Effector memory CD4-positive, alpha-beta T cell (primary cell): Measurements from ENCODE around the gene NIFK.
A peak's percentile ranks its signal among the peaks of the same experiment; 100 is the strongest.

ENCODE experiments used
- DNase-seq, 3 donors: peaks; one replicate each; pipeline ENCODE4 v3.0.0-alpha.2; 2020
- H3K27ac ChIP-seq: 2 replicates; pipeline ENCODE4 v1.7.0; 2013; ENCODE audit warnings: mild to moderate bottlenecking, low read length, moderate library complexity; ENCODE audit not compliant: insufficient read depth, poor library complexity, severe bottlenecking
- H3K27me3 ChIP-seq: replicated peaks from 2 replicates; pipeline ENCODE4 v1.7.0; 2013; ENCODE audit warnings: mild to moderate bottlenecking, low read length; ENCODE audit not compliant: insufficient read depth, control insufficient read depth, poor library complexity, severe bottlenecking
- H3K36me3 ChIP-seq: 2 replicates; pipeline ENCODE4 v1.7.0; 2013; ENCODE audit warnings: mild to moderate bottlenecking, low read length, moderate library complexity; ENCODE audit not compliant: control insufficient read depth, insufficient read depth
- H3K4me1 ChIP-seq: 2 replicates; pipeline ENCODE4 v1.7.0; 2013; ENCODE audit warnings: low read length, mild to moderate bottlenecking; ENCODE audit not compliant: control insufficient read depth, insufficient read depth, poor library complexity, severe bottlenecking
- H3K4me3 ChIP-seq: 2 replicates; pipeline ENCODE4 v1.7.0; 2013; ENCODE audit warnings: low read length, low read depth, mild to moderate bottlenecking; ENCODE audit not compliant: insufficient read depth, poor library complexity, severe bottlenecking
- H3K9me3 ChIP-seq: 2 replicates; pipeline ENCODE4 v1.7.0; 2013; ENCODE audit warnings: mild to moderate bottlenecking, low read length, moderate library complexity; ENCODE audit not compliant: control insufficient read depth

NIFK gene

GRCh38 chr2:121766624-121767023 is 29.9 kb upstream of the NIFK start:
- no peaks in the 10 kb centered on the region for H3K9me3 ChIP-seq
- peaks cover 56% of the 10 kb centered on the region for H3K36me3 ChIP-seq
- no peaks in the 10 kb centered on the region for H3K4me1 ChIP-seq
- no peak overlapping the region for H3K4me3 ChIP-seq
- no peaks in the 10 kb centered on the region for H3K27me3 ChIP-seq
- no peak overlapping the region for H3K27ac ChIP-seq
- no peak for DNase-seq

GRCh38 chr2:121764681-121765228 is 28.1 kb upstream of the NIFK start:
- Histone ChIP-seq H3K36me3 (peaks cover 71% of the 10 kb centered on the region), H3K4me1 (no peaks in the 10 kb centered on the region), H3K27ac (no peak overlapping the region), H3K9me3 (no peaks in the 10 kb centered on the region), H3K27me3 (no peaks in the 10 kb centered on the region), H3K4me3 (no peak overlapping the region)
- no peak for DNase-seq

GRCh38 chr2:121755237-121756111 is 18.8 kb upstream of the NIFK start, which contains the start of gene TSN:
Gene TSN, plus strand, starts transcription at chr2:121755651. Its CDS starts 129 bp downstream, at chr2:121755780.
- Histone ChIP-seq H3K4me1 (peaks cover 6% of the 10 kb centered on the region), H3K27ac (peak within 1 kb of the TSS; percentile 72), H3K9me3 (no peaks in the 10 kb centered on the region), H3K36me3 (peaks cover 8% of the 10 kb centered on the region), H3K27me3 (no peaks in the 10 kb centered on the region), H3K4me3 (peak within 1 kb of the TSS; percentile 97)
- peak; percentile 92 to 95 (median 94) for DNase-seq

GRCh38 chr2:121754851-121755236 is 18.2 kb upstream of the NIFK start:
- Histone ChIP-seq H3K4me1 (peaks cover 6% of the 10 kb centered on the region), H3K4me3 (peak overlapping the region; percentile 97), H3K27ac (peak overlapping the region; percentile 51), H3K36me3 (peaks cover 2% of the 10 kb centered on the region), H3K9me3 (no peaks in the 10 kb centered on the region), H3K27me3 (no peaks in the 10 kb centered on the region)
- DNase-seq: no peak

GRCh38 chr2:121748202-121748601 is 11.5 kb upstream of the NIFK start:
- H3K27me3 ChIP-seq: no peaks in the 10 kb centered on the region
- H3K4me1 ChIP-seq: no peaks in the 10 kb centered on the region
- no peak overlapping the region for H3K27ac ChIP-seq
- H3K4me3 ChIP-seq: no peak overlapping the region
- no peak for DNase-seq
- no peaks in the 10 kb centered on the region for H3K36me3 ChIP-seq
- no peaks in the 10 kb centered on the region for H3K9me3 ChIP-seq

GRCh38 chr2:121746071-121746578 is 9.4 kb upstream of the NIFK start:
- no peaks in the 10 kb centered on the region for H3K36me3 ChIP-seq
- no peak for DNase-seq
- no peak overlapping the region for H3K27ac ChIP-seq
- no peaks in the 10 kb centered on the region for H3K4me1 ChIP-seq
- H3K27me3 ChIP-seq: no peaks in the 10 kb centered on the region
- no peaks in the 10 kb centered on the region for H3K9me3 ChIP-seq
- H3K4me3 ChIP-seq: no peak overlapping the region

GRCh38 chr2:121741450-121741849 is 4.8 kb upstream of the NIFK start:
- Histone ChIP-seq H3K4me1 (no peaks in the 10 kb centered on the region), H3K36me3 (no peaks in the 10 kb centered on the region), H3K4me3 (no peak overlapping the region), H3K9me3 (no peaks in the 10 kb centered on the region), H3K27ac (no peak overlapping the region), H3K27me3 (no peaks in the 10 kb centered on the region)
- no peak for DNase-seq

- no peaks in the 10 kb centered on the region for H3K4me1 ChIP-seq
- no peak overlapping the region for H3K4me3 ChIP-seq
- no peaks in the 10 kb centered on the region for H3K27me3 ChIP-seq
- H3K36me3 ChIP-seq: no peaks in the 10 kb centered on the region
- DNase-seq: no peak
- no peak overlapping the region for H3K27ac ChIP-seq
- no peaks in the 10 kb centered on the region for H3K9me3 ChIP-seq
These were observed 4.3 kb upstream of the NIFK start for GRCh38 chr2:121740973-121741372.

- Histone ChIP-seq H3K36me3 (peaks cover 25% of the 10 kb centered on the region), H3K27ac (peak overlapping the region; percentile 84), H3K27me3 (no peaks in the 10 kb centered on the region), H3K4me1 (peaks cover 10% of the 10 kb centered on the region), H3K4me3 (peak overlapping the region; percentile 85), H3K9me3 (no peaks in the 10 kb centered on the region)
- DNase-seq: no peak
These were observed 574 bp downstream of the NIFK start for GRCh38 chr2:121736140-121736461.

GRCh38 chr2:121735518-121736074 is 1.1 kb downstream of the NIFK start:
- H3K36me3 ChIP-seq: peaks cover 30% of the 10 kb centered on the region
- DNase-seq: no peak
- no peaks in the 10 kb centered on the region for H3K9me3 ChIP-seq
- no peaks in the 10 kb centered on the region for H3K27me3 ChIP-seq
- H3K27ac ChIP-seq: peak overlapping the region; percentile 84
- H3K4me3 ChIP-seq: peak overlapping the region; percentile 85
- H3K4me1 ChIP-seq: peaks cover 10% of the 10 kb centered on the region
